Adipose tissue (tissue), 3 donors: ENCODE data around the gene CAMKK1. TPM values are rescaled to one million over a fixed set of nuclear protein-coding genes. Genes with fewer than 3 reads are reported as not detected.

Experiments
- H3K27ac ChIP-seq: one replicate; pipeline ENCODE4 v1.5.1; 2013; ENCODE audit warnings: low read depth, low read length
- WGBS, 3 donors: extraction: QIAGEN DNeasy Blood & Tissue Kit; methylation state at CpG; one replicate each; pipeline ENCODE4 v1.1.7; 2013; 5-methylcytosine and 5-hydroxymethylcytosine counted together
- polyA plus RNA-seq, 3 donors: library from polyadenylated mRNA; stranded (reverse); fragments of 200-250 nt; gene quantifications; one replicate each; pipeline ENCODE4 v1.2.3, GENCODE V29; 2013
- donor health status: healthy with polysubstance abuse.
- donor health status: Bipolar disorder and iron deficiency.
- donor health status: healthy.

Gene CAMKK1
- polyA plus RNA-seq, 3 donors, result 3.5 to 6.9 (median 6.1) TPM

DNA sequence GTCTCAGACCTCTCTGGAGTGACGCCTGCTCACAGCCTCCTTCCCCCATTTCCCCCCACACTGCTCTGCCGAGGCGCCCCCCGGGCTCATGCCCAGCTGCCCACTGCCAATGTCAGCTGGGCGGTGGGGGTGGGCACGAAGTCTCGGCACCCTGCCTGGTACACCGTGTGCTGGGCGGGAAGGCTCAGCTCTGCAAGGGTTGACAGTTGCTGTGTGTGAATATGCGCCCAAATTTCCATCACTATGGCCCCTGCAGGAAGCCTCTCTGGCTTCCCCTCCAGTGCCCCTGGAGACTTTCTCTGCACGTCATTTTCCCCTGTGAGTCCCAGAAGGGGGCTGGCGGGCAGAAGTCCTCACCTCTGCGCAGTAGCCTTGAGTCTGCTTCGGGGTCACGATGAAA lies 11.6 kb upstream of the CAMKK1 start:
- WGBS, 3 donors, result 40 to 84% (median 44%) methylated on average over 14 to 15 of the region's 15 CpGs
- H3K27ac ChIP-seq, result no peak overlapping the region

- no peak overlapping the region for H3K27ac ChIP-seq
- 25 to 81% (median 78%) methylated on average over 16 to 21 of the region's 21 CpGs for whole genome bisulfite sequencing, 3 donors
Observed at GRCh38 chr17:3903881-3904290, 11.0 kb upstream of the CAMKK1 start.

DNA sequence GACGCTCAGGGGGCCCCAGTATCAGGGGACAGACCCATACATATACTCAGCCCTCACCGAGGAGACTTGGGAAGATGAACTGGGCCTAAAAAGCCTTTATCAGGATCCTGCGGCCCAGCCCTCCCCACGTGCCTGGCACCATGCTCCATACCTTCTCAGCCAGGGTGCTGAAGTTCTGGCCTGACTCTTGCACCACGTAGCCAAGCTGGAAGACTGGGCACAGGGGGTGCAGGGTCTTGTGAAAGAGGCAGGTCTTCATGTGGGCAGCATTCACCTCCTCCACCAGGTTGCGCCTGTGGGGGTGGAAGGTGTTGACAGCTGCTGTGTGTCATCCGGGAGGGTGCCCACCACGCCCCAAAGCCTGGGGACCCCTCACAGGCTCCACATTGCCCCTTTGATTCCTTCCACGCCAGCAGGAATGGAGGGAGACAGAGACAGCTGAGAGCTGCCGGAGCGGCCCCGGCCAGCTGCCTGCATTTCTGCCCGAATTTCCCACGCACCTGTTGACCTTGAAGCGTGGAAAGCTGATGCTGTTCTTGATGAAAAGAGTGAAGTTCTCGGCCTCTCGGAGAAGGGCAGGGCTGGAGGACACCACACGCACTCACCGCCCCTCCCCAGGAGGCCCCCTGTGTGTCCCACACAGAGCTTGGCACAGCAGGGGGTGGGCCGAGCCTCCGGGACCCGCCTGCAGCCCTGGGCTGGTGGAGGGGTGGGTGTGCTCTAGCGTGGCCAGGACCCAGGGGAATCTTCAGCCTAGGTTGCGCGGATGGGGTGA lies 10.4 kb upstream of the CAMKK1 start:
- no peak overlapping the region for H3K27ac ChIP-seq
- 37 to 89% (median 88%) methylated on average over 25 of the region's 25 CpGs for WGBS, 3 donors

GRCh38 chr17:3900646-3901045 lies 7.8 kb upstream of the CAMKK1 start:
- H3K27ac ChIP-seq, result no peak overlapping the region
- 52 to 81% (median 77%) methylated on average over 6 of the region's 6 CpGs for WGBS, 3 donors

DNA sequence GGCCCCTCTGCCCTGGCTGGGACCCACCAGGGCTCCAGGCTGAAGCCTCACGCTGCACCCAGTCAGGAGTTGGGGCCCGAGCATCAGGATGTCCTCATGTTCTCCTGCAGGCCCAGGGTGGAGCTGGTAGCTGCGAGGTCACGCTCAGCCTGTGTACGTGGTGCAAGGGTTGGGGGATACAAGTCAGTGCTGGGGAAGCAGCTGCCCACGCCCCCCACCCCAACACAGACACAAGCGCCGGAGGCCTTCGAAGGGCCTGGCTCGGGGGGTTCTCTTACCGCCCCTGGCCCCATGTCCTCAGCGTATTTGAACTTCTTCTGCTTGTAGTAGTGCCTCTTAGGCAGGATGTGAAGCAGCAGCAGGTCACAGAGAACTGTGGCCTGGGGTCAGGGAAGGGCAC lies 4.9 kb upstream of the CAMKK1 start:
- H3K27ac ChIP-seq, result no peak overlapping the region
- 92 to 96% (median 94%) methylated on average over 12 of the region's 12 CpGs for WGBS, 3 donors

- 82 to 86% (median 82%) methylated on average over 6 of the region's 6 CpGs for WGBS, 3 donors
Observed at GRCh38 chr17:3896968-3897235, 4.0 kb upstream of the CAMKK1 start.

GRCh38 chr17:3896108-3896967 lies 3.5 kb upstream of the CAMKK1 start:
- 58 to 66% (median 59%) methylated on average over 14 to 15 of the region's 15 CpGs for WGBS, 3 donors
- no peak overlapping the region for H3K27ac ChIP-seq

More at GRCh38 chr17:3896968-3897235, 4.0 kb upstream of the CAMKK1 start:
- no peak overlapping the region for H3K27ac ChIP-seq

DNA sequence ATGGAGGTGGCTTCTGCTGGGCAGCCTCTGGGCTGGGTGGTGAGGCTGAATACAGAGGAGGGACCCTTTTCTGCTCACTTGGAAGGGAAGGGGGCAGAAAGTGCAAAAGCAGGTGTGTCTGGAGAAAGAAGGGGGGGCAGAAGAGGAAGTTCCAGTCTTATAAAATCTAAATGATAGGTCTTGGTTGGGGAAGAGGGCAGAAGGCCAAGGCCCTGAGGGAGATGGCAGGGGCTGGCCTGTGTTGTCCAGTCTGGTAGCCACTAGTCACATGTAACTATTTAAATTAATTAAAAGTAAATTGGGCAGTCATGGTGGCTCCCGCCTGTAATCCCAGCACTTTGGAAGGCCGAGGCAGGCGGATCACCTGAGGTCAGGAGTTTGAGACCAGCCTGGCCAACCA lies 2.5 kb upstream of the CAMKK1 start:
- no peak overlapping the region for H3K27ac ChIP-seq
- 92 to 100% (median 95%) methylated on average over 3 of the region's 3 CpGs for WGBS, 3 donors

DNA sequence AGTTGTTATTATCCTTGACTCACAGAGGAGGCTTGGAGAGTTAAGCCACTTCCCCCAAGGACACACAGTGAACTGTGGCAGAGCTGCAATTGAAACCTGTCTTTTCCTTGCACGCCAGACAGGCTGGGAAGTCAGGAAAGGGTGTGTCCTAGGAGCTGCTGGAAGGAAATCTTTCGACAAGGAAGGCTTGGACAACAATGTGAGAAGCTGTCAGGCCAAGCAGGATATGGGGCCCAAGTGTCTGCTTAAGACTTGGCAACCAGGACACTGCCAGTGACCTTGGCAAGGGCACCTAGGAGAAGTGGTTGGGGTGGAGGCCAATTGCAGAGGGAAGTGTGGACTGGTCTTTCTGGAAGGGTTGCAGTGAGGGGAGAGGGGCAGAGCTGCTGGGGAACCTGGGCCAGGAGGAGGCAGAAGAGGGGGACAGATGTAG lies 2.1 kb upstream of the CAMKK1 start:
- no peak overlapping the region for H3K27ac ChIP-seq
- 20 to 26% (median 23%) methylated on average over 2 of the region's 2 CpGs for WGBS, 3 donors

DNA sequence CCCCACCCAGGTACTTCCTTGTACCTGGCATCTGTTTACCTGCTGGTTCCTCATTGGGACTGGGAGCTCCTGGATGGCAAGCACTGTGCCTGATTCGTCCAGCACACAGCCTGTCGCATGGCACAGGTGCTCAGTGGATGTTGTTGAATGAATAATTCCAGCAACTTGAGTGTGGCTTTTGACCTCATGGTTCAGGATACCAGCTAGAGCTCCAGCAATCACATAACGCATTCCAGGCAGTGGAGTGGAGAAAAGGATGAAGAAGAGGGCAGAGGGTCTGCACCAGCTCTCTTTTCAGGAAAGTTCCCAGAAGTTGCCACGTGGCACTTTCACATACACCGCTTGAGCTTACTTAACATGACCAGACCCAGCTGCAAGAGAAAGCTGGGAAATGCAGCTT lies 1.3 kb upstream of the CAMKK1 start:
- peak overlapping the region; percentile 9 for H3K27ac ChIP-seq
- 40 to 82% (median 68%) methylated on average over 5 of the region's 5 CpGs for WGBS, 3 donors

DNA sequence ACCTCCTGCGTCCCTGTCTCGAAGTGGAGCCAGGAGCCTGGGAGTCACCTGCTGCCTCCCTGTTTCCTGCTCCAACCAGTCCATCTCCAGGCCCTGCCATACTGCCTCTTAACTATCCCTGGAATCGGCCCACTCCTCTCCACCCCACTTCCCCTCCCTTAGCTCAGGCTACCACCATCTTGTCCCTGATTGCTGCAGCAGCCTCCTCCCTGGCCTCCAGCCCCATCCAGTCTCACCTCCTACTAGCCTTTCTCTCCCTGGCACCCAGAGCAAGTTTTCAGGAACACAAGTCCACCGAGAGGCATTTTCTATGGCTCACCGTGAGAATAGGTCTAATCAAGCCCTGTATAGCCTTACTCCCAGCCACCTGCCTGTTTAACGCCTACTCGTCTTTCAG lies 865 bp upstream of the CAMKK1 start:
- WGBS, 3 donors, result 45 to 76% (median 66%) methylated on average over 7 of the region's 7 CpGs
- H3K27ac ChIP-seq, result no peak overlapping the region

- WGBS, 3 donors, result 0 to 1% (median 1%) methylated on average over 55 to 96 of the region's 96 CpGs
Observed at GRCh38 chr17:3892095-3892998, 506 bp downstream of the CAMKK1 start.

GRCh38 chr17:3891626-3892094 lies 1.2 kb downstream of the CAMKK1 start:
- H3K27ac ChIP-seq, result no peak overlapping the region
- WGBS, 3 donors, result 35 to 47% (median 43%) methylated on average over 11 to 12 of the region's 12 CpGs

More at GRCh38 chr17:3892095-3892998, 506 bp downstream of the CAMKK1 start:
- H3K27ac ChIP-seq, result no peak overlapping the region

GRCh38 chr17:3890878-3891219 lies 2.0 kb downstream of the CAMKK1 start:
- 61 to 84% (median 82%) methylated on average over 4 of the region's 4 CpGs for WGBS, 3 donors
- H3K27ac ChIP-seq, result no peak overlapping the region

DNA sequence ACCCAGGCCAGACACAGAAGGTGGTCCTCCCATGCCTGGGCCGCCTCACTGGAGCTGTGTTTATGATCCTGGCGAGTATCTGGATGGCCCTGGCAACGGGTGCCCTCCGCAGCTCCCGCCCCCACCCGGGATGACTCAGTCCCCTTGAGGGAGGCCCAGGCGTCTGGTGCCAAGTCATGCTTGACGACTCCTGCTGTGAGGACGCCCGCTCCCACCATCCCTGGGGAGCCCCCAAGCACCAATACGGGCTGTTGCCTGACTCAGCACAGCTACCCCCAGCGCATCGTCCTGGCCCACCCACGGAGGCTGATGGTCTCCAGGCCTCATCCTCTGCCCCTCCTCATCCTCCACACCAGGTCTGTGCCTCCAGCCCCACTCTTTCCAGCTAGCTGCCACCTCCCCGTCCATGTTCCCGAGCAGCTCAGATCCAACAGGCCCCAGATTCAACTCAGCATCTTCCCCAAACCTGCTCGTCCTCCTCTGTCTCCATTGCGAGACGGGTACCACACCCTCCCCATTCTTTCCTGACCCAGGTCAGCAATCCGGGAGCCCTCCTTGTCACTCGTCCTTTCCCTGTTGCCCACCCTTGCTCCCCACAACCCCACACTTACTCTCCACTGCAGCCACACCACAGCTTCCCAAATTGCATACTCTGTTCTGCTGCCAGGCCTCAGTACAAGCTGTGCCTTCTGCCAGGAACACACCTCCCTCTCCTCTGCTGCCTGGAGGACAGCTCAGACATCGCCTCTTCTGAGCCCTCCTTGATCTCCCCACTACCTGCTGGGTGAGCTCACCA lies 2.6 kb downstream of the CAMKK1 start:
- H3K27ac ChIP-seq, result no peak overlapping the region

DNA sequence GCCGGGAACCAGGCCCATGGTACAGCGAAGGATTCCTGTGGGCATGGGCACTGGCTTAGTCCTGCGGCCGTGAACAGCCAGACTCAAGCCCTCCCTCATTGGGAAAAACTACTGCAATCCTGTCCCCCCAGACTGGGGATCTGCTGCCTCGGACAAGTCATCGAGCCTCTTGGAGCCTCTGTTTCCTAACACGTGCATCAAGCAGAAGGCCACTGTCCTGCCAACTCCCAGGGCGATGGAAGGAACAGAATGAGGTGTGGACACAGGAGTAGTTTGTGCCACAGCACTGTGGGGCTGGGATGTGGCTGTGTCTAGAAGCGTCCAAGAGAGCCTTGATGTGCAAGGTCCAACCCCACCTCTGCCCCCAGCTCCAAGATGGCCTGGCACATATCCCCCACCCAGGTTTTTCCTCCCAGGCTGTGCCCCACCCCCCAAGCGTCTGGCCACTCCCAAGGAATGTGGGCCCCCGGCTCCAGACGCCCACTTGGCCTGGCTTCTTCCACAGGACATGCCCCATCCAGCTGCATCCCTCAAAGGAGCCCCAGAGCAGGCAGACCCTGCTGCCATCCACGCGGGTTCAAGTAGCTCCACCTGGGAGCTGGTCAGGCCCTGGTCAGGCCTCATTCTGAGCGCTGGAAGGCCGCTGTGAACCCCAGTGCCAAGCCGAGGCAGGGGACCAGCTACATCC lies 3.4 kb downstream of the CAMKK1 start:
- 87 to 91% (median 87%) methylated on average over 17 of the region's 17 CpGs for WGBS, 3 donors
- no peak overlapping the region for H3K27ac ChIP-seq

More for the DNA sequence above, 2.6 kb downstream of the CAMKK1 start:
- 54 to 80% (median 58%) methylated on average over 17 to 22 of the region's 22 CpGs for WGBS, 3 donors
